CD1c-positive myeloid dendritic cell (primary cell): ENCODE data around the gene GLMP.
A peak's percentile ranks its signal among the peaks of the same experiment; 100 is the strongest.

Experiments used
- DNase-seq: peaks from one replicate; pipeline ENCODE4 v3.0.0-alpha.2; 2016; ENCODE audit errors: extremely low spot score

Gene GLMP

DNA sequence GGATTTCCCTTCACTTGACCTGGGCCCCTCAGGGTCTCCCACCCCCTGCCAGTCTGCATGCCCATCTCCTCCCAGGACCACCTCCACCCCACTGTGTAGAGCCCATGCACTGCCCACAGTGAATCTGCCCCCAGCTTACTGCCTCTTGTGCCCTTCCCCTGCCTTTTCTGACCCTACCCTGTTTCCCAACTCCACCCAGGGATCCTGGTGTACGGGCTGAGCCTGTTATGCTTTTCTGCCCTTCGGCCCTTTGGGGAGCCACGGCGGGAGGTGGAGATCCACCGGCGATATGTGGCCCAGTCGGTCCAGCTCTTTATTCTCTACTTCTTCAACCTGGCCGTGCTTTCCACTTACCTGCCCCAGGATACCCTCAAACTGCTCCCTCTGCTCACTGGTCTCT is 9.4 kb downstream of the GLMP start:
- DNase-seq, result no peak

DNA sequence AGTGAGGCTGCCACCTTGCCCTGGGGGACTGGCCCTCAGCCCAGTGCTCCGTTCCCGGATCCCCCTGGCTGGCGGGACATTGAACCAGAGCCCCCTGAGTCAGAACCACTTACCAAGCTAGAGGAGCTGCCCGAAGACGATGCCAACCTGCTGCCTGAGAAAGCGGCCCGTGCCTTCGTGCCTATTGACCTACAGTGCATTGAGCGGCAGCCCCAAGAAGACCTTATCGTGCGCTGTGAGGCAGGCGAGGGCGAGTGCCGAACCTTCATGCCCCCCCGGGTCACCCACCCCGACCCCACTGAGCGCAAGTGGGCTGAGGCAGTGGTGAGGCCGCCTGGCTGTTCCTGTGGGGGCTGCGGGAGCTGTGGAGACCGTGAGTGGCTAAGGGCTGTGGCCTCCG is 10.0 kb downstream of the GLMP start:
- DNase-seq, result no peak

DNA sequence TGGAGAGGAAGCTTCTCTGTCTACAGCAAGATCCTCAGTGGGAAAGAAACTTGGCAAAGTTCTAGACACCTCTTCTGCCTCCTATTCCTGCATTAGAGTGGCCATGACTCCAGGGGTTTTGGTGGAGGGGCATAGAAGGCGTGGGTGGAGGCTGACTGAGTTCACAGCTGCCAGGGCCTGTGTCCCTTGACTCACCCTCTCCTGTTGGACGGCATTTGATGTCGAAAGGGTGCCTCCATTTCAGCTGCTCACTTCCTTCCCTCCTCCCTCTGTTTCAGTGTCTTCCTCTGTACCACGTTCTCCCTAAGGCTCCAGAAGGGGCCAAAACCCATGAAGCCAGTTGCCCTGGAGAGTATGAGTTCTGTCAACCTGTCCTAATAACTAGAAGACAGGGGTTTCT is 10.7 kb downstream of the GLMP start:
- DNase-seq, result peak; percentile 22

DNA sequence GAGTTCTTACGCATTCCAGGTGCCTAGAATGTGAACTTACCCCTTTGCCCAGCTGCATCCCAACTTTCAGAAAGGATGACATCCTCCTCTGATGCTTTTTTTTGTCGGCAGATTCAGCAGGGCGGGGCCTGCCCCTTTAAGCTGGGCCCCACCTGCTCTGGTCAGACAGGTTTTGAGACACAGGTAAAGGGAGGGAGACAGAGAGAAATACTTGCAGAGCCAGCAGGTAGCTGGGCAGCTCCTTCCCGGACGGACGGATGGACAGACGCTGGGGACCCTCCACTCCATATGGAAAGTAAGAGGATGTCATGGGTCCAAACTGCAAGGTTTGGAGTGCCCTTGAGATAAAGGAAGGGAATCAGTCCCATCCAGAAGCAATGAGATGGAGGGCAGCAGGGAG is 11.4 kb downstream of the GLMP start, which contains the start of gene TMEM79:
Gene TMEM79 (plus strand): TSS at position 214 of the 400 bp plus-strand sequence. CDS start 902 bp downstream, outside the sequence.
- no peak for DNase-seq

DNA sequence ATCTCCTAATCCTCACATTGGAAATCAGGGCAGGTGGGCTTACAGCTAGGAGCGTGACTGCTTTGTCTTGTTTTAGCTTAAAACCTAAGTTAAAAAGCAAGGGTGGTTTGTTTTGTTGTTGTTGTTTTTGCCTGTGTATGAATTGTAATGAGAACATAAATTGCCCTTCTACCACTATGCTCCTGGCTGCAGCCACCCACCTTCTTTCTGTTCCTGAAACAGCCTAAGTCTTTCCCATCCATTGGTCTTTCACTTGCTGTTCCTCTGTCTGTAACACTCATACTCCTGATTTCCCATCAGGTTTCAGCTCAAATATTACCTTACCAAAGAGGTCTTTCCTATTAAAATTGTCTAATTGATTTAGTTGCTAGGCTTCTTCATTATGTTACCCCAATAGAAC is 12.0 kb downstream of the GLMP start:
- DNase-seq, result peak; percentile 69

DNA sequence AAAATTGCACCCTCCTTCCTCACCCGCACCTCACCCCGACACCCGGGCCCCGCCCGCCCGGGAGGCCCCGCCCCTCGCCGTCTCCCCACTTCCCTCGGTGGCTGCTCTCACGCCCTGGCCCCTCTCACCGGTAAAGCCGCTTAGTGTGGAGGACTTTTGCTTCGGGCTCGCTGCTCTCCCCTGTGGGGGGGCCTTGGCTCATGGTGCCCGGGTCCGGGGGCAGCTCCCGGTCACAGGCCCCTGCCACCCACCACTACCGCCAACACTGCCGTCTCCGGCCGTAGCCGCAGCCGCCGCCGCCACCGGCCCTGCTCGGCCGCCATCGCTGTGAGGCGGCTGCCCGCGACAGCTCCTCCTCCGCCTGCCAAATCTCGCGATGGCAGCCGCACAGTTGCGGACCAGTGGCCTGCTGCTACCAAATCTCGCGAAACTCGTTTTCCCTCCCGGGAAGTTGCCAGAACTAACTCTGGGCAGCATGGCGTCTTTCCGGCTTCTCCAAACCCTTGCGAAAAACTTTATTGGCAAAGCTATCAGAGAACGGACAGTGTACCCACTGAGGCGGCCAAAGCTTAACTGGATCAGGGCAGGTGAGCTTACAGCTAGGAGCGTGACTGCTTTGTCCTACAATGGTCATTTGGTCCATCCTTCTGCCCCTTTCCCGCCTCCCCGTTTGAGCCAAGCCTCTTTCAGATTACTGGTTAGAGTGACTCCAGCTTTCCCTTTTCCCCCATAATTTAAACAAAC is 12.8 kb downstream of the GLMP start, which contains the start of gene SMG5:
Gene SMG5 (minus strand): TSS at position 347 of the 744 bp plus-strand sequence. CDS start 145 bp downstream, at position 202.
- peak; percentile 99 for DNase-seq

DNA sequence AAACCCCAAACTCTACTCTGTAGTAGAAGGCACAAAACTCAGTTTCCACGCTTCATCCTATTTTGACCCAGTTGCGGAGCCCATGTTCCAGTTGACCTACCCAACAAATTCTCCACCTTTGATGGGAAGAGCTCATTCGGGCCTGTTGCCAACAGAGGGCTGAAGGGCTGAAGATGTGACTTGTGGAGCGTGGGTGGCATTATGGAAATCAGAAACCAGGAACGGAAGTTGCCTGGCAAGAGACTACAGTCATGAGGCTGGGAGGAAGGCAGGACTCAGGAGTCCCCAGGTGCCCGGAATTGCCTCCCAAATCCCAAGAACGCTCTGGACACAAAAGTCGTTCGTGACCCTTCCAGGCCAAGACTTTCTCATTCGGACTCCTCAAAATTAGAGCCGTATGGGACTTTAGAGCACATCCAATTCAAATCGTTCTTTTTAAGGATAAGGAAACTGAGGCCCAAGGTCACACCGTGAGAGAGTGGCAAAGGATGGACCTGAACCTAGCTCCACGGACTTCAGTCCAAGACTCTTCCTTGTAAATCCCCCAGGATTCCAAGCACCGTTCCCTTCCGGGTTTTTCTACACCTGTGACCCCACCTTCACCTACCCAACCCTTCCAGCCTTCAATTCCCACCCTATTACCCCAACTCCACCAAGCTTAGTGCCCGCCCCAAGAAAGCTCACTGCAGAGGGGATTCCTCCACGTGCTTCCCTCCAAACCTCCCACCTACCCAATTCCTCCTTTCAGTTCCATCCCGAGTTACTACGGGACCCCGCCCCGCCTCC is 13.6 kb downstream of the GLMP start:
- DNase-seq, result peak; percentile 78

DNA sequence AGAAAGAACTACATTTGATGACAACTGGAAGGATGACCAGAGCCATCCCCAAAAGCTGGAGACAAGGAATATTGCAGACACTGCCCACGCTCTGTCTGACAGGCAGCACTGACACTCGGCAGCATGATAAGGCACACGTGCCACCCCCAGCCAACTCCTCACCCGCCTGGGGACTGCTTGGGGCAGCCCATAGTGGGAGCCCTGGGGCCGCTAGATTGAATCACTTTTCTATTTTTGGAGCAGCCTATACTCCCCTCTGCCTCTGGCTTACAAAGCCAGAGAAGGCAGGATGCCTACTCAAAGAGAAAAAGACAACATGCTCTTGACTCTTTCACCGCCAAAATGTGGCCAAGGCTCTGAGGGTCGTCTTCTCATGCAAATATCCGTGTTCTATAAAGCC is 14.2 kb downstream of the GLMP start:
- peak; percentile 68 for DNase-seq

DNA sequence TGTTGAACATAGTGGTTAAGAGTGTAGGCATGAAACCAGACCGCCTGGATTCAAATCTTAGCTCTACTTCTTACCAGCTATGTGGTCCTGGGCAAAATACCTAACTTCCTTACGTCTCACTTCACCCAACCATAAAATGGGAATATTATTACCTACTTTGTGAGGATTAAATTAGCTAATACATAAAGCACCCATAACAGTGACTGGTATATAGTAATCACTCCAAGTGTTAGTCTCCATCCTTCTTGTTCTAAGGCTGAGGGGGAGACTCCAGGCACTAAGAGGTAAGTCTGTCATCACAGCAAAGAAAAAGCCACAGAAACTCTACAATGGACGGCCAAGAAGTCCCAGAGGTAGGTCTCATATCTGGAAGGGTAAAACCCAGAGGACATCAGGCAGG is 15.6 kb downstream of the GLMP start:
- DNase-seq, result no peak

DNA sequence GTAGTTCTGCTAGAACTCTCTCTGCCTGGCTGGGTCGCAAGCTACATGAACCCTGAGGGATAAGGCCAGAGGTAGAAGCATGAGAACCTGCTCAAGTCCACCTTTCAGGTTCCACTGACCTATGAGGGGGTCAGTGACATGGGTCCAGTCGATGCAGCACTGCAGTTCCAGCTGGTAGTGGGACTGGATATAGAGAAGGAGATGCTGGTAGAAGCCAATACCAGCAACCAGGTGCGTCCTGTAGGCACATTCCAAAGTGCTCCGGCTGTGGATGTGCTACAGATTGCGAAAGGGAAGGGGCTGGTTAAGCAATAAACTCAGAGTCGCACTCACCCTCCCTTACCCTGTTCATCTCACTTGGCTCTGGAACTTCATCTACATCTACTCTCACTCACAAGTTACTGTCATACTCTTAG is 18.5 kb downstream of the GLMP start:
- peak; percentile 10 for DNase-seq

DNA sequence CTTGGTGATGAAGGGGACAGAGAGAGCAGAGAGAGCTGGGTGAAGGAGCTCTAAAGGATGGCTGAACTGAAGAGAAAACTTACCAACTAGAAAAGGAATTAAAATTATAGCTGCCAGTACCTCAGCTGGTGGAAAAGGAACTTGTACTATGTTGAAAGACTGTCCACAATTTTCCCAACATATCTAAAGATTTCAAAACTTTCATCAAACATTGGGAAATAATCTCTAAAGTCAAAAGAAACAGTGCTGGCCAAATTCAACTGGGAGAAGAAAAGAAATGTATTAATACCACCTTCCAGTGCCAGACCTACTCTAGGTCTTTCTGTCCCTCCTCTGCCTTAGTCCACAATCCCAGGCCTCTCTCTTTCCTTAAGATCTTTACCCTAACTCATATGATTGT is 18.9 kb downstream of the GLMP start:
- peak; percentile 47 for DNase-seq

DNA sequence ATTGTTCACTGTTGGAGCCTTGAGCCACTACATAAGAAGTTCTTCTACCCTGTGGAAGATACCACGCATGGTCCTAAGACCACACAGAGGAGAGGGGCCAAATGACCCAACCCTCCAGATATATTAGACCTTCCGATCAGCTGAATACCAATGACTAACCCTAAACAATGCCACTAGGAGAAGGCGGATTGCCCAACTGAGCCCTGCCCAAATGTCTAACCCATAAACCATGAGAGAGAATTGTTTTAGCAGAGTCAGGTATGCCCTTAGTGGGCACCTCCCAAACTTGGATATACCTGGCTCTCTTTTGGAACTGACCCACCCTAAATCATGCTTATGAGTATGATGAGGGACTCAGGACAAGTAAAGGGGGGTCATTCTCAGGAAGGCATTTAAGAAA is 25.2 kb downstream of the GLMP start:
- DNase-seq, result no peak

DNA sequence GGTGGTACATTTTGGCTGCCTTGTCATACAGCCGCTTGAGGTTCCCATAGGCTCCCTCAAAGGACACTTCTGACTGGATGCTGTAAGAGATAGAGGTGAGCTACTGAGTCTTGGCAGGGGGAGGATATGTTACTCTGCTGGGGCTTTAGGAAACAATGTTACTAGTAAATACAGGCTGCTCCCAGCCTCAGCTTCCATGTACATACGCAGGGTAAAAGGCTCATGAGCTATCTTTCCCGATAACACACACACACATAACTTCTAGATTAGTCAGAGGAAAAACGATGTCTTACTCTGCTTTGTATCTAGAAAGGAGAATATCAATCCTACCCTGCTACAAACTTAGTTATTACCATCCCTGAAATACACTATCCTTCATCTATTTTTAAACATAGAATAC is 27.1 kb downstream of the GLMP start:
- DNase-seq, result no peak

DNA sequence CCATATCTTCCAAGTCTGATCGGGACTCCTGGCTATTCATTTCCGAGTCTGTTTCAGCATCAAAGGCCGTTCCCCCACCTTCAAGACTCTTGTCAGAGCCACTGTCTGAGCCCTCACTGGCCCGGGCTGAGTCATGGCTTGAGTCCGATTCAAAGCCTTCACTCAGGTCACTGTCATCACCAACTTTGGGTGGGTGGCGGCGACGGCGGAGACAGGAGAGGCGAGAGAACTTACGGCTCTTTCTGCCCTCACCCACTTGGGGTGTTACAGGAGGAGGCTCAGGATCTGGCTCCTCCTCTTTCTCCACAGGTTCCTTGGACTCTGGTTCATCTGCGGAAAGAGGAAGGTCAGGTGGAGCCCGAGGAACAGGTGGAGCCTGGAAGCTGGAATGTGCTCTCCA is 29.4 kb downstream of the GLMP start:
- no peak for DNase-seq

DNA sequence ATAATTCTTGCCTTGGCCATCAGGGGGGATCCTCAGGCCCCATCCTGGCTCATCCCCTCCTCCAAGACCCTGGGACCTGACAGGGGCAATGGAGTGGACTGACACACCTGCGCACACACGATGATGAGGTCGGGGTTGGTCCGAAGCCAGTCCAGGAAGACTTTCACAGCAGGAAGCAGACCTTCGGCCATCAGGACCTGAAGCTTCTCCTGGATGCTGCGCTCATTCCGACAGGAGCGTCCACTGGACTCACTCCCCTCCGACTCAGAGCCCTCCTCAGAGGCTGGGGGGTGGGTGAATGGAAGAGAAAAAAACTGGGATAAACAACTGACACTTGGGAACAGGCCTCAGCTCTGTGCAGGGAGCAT is 32.2 kb downstream of the GLMP start:
- DNase-seq, result no peak

DNA sequence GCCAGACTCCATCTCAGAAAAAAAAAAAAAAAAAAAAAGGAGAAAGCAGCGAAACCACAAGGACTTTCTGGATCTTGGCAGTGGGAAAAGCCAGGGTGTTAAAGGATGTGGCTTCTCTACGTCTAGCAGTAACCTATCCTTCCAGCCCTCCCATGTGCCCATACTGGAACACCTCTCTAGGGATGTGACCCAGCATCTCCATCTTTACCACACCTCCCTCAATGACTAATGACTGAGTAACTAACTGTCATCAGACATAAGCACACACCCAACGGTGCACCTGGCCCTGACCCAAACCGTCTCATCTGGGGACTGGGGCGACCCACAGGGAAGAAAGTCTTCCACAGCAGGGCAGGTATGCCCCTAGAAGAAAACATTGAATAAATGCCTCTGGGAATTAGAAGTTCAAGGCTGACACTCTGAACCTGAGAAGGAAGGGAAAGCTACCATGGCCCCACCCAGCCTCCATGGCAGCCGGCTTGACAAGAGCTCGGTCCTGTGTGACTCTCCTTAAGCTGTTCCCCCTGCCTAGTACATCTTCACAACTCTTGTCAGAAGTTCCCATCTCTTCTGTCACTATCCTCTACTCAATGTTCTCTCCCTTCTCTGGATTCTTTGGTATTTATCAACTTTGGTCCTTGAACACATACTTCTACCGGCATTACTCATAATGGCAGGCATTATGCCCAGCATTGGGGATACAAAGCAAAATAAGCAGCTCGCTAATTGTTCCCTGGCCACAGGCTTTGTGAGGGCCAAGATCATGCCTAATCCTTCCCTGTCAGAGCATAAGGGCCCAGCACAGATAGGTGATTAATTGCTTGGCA is 32.8 kb downstream of the GLMP start:
- DNase-seq, result no peak

DNA sequence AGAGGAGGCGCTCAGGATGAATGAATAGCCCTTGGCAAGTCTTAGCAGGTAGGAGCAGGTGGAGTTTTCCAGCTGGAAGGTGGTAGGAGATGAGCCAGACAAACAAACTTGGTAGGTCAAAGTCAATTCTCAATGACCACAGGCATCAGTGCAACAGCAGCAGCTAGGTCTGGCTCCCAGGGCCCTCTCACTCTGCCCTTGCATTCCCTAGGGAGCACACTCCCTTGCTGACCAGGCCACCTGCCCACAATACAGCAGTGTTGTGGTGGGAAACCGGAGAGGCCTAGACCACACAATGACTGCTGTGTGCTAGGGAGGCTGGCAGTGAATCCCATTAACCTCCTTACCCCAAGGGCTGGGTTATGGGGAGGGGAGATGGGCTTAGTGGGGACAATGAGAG is 34.6 kb downstream of the GLMP start:
- no peak for DNase-seq

DNA sequence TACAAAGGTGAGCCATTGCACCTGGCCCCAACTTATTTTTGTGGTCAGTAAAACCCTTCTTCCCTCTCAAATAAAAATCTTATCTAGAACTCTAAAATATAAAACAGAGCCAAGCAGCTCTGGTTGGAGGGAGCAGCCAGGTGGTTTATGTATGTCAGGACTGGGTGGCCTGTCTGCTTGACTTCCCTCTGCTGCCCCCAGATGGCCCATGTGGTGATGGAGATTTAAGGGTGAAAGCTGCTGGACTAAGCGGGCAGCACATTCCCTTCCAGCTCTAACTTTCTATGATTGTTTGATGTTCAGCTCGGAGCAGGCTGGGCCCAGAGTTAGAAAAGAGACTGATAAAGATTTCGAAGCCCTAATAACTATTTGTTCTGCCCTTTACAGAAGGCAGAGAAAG is 35.7 kb downstream of the GLMP start:
- DNase-seq, result no peak

DNA sequence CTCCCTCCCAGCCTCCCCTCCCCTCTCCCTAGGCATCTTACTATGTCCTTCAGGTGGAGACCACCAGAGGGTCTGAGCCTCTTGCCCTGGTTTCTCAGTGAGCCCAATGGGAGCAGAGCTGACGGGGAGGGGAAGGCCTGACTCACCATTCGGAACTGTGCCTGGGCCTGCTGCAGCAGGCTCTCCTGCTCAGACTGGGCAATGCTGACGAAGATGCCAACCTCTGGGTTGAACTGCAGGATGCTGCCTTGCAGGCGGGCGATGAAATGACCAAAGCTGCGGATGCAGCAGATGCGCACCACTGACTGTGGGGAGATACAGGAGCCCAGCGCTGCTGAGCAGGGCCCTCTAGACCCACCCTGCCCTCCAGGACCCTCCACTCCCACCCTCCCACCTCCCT is 36.6 kb downstream of the GLMP start:
- no peak for DNase-seq

DNA sequence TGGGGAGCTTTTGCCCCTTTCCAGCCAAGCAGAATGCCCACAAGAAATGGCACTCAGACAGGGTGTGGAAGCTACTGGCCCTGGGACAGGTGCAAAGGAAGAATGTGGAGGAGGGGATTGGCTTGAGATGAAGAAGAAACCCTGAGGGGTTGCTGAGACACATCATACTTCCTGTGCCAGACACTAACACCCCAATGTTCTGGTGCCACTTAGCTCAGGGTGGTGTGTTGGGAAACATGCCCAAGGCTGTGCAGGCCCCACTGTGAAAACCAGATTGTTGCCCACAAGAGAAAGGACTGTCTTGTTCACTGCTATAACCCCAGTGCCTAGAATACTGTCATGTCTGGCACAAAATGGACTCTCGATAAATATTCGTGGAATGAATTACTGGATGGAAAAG is 37.8 kb downstream of the GLMP start:
- no peak for DNase-seq

DNA sequence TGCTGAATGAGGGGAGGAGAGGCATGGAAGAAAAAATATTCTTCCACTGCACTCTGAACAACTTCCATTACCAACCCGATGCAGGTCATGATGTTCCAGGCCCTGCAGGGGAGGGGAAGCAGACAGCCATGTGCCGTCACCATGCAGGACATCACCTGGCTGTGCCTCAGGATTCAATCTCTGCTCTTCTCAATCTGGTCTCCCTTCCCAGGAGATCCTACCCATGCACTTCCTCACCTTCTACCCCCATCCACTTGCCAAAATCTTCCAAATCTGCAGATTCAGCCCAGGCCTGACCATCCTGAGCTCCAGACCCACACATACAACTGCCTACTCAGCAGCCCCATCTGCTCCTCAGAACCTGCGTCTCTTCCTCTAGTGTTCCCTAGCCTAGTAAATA is 41.8 kb downstream of the GLMP start:
- no peak for DNase-seq

DNA sequence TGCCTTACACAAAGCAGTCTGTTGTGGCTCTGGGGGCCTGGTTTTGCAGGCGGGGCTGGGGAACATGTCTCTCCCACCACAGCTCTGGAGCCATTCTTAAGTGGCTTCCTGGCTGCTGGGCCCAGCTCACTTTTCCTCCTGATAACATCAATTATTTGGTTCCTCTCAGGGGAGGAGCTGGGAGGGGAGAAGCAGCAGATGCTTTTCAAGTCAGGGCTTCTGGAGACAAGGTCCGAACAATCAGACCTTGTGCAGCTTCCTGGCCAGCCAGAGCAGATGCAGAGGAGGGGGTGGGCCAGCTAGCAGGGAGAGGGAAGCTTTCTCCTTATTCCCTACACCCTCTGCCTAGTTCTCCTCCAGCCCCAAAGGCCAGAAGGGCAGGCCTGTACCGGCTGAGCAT is 44.0 kb downstream of the GLMP start:
- DNase-seq, result no peak
